WTC11 (cell line): ENCODE results near the gene RASGRP3.

Experiments
- CREB1 ChIP-seq: sonication (generic); formaldehyde crosslinking; IDR thresholded peaks from 2 replicates; pipeline ENCODE4 v1.8.0; 2023; ENCODE audit warnings: mild to moderate bottlenecking, missing genetic modification reagents
- TF ChIP-seq, protein P1 (sequence below): fragments of 200-600 bp; IDR thresholded peaks from 2 replicates; pipeline ENCODE4 v1.8.0; 2022; ENCODE audit warnings: antibody characterized with exemption

DNA sequence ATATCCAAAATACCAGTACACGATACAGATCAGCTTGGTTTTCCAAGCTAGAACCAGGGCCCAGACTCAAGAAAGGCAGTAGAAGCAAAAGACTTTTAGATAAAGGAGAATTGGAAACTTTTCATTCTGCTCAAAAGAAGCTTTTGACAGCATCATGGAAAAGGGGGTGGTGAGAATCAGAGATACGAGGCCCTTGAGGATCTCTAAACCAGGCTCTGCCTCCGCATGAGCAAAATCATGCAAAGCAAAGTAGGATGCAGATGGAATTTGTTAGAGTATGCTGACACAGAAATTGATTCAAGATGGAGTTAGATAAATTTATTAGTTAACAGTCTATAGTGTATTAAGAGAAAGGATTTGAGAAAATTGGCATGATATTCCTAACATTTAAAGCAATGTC, 82.9 kb downstream of the RASGRP3 start:
- no peak for TF ChIP-seq CREB1 (CRISPR knock-in tag)
- TF ChIP-seq, protein P1, sequence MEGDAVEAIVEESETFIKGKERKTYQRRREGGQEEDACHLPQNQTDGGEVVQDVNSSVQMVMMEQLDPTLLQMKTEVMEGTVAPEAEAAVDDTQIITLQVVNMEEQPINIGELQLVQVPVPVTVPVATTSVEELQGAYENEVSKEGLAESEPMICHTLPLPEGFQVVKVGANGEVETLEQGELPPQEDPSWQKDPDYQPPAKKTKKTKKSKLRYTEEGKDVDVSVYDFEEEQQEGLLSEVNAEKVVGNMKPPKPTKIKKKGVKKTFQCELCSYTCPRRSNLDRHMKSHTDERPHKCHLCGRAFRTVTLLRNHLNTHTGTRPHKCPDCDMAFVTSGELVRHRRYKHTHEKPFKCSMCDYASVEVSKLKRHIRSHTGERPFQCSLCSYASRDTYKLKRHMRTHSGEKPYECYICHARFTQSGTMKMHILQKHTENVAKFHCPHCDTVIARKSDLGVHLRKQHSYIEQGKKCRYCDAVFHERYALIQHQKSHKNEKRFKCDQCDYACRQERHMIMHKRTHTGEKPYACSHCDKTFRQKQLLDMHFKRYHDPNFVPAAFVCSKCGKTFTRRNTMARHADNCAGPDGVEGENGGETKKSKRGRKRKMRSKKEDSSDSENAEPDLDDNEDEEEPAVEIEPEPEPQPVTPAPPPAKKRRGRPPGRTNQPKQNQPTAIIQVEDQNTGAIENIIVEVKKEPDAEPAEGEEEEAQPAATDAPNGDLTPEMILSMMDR = no peak
